ENCODE results near the gene PRR22.

PRR22 gene

DNA sequence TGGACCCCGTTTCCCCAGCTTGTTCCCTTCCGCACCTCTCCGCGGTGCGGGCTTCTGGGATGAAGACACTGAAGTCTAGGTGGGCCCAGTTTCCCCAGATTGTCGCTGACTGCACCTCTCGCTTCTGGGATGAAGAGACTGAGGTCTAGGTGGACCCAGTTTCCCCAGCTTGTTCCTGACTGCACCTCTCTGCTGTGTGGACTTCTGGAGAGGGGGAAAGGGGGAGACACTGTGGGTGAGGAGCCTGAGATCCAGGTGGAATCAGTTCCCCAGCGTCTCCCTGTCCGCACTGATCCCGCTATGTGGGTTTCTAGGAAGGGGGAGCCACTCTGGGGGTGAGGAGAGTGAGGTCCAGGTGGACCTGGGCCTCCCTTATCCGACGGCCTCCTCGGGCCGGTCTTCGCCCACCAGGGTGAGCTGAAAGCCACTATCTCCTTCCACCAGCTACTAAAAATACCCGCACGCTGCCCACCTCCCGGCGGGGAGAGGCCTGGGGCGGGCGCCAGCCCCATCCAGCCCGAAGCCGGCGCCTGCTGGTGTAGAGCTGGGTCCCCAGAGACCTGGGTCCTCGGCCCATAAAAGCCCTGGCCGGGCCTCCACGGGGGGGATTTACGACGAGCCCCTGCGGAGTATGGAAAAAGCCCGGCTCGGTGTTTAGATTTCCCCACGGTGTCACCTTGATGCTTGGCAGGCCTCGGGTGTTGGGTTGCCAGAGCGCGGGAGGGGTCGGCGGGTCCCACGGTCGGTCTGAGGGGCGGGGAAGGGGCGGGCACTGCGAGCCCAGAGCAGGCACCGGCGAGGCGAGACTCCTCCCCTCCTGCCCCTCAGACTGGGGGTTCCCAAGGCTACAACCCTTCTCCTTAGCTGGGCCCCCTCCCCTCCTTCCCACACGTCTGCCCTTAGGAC is 44.4 kb upstream of the PRR22 start:
- peak overlapping the region; percentile 72 for H3K4me3 ChIP-seq (ENCODE audit: low read depth, low read length)
- TF ChIP-seq POLR2A (IDR thresholded peaks at IDR 0.05; ENCODE audit: extremely low read depth, insufficient read length) = peak; percentile 26
- TF ChIP-seq MYC (IDR thresholded peaks at IDR 0.05; ENCODE audit: low read depth, low read length) = no peak
- TF ChIP-seq, protein P1, sequence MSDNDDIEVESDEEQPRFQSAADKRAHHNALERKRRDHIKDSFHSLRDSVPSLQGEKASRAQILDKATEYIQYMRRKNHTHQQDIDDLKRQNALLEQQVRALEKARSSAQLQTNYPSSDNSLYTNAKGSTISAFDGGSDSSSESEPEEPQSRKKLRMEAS (IDR thresholded peaks at IDR 0.05; ENCODE audit: low read depth, low read length) = no peak
- TF ChIP-seq, protein P2, sequence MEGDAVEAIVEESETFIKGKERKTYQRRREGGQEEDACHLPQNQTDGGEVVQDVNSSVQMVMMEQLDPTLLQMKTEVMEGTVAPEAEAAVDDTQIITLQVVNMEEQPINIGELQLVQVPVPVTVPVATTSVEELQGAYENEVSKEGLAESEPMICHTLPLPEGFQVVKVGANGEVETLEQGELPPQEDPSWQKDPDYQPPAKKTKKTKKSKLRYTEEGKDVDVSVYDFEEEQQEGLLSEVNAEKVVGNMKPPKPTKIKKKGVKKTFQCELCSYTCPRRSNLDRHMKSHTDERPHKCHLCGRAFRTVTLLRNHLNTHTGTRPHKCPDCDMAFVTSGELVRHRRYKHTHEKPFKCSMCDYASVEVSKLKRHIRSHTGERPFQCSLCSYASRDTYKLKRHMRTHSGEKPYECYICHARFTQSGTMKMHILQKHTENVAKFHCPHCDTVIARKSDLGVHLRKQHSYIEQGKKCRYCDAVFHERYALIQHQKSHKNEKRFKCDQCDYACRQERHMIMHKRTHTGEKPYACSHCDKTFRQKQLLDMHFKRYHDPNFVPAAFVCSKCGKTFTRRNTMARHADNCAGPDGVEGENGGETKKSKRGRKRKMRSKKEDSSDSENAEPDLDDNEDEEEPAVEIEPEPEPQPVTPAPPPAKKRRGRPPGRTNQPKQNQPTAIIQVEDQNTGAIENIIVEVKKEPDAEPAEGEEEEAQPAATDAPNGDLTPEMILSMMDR (IDR thresholded peaks at IDR 0.05; ENCODE audit: low read depth, low read length) = no peak

DNA sequence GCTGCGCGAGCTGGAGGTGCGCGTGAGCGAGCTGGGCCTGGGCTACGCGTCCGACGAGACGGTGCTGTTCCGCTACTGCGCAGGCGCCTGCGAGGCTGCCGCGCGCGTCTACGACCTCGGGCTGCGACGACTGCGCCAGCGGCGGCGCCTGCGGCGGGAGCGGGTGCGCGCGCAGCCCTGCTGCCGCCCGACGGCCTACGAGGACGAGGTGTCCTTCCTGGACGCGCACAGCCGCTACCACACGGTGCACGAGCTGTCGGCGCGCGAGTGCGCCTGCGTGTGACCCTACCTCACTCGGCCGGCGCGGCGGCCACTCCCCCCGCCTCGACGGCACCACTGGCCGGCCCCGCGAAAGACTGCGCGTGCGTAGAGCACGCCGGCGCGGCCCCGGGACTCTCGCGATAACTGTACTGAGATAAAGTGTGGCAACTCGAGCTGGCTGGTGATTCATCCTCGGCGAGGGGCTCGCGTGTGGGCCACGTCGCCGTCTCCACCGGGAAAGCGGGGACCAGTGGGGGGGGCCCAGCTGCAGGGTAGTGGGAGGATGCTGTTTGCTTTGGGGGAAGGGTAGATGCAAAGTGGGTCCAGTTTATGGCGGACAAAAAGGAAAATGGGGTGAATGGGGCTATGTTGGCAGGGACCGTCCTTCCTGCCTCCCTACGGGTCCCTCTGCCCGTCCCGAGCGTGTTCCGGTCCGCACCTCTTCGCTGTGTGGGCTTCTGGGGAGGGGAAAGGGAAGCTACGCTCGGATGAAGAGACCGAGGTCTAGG is 43.5 kb upstream of the PRR22 start:
- peak overlapping the region; percentile 72 for H3K4me3 ChIP-seq (ENCODE audit: low read depth, low read length)
- TF ChIP-seq POLR2A (IDR thresholded peaks at IDR 0.05; ENCODE audit: extremely low read depth, insufficient read length) (peak; percentile 98), MYC (IDR thresholded peaks at IDR 0.05; ENCODE audit: low read depth, low read length) (no peak; the same call in none of the 2 replicates)
- TF ChIP-seq, protein P2 (IDR thresholded peaks at IDR 0.05; ENCODE audit: low read depth, low read length) = no peak
- TF ChIP-seq, protein P1 (IDR thresholded peaks at IDR 0.05; ENCODE audit: low read depth, low read length) = peak; percentile 22; the same call in 1 of the 2 replicates
- peak; percentile 90 for DNase-seq (ENCODE audit: low read depth)

More for the DNA sequence above, 44.4 kb upstream of the PRR22 start:
- DNase-seq (ENCODE audit: low read depth) = peak; percentile 64

DNA sequence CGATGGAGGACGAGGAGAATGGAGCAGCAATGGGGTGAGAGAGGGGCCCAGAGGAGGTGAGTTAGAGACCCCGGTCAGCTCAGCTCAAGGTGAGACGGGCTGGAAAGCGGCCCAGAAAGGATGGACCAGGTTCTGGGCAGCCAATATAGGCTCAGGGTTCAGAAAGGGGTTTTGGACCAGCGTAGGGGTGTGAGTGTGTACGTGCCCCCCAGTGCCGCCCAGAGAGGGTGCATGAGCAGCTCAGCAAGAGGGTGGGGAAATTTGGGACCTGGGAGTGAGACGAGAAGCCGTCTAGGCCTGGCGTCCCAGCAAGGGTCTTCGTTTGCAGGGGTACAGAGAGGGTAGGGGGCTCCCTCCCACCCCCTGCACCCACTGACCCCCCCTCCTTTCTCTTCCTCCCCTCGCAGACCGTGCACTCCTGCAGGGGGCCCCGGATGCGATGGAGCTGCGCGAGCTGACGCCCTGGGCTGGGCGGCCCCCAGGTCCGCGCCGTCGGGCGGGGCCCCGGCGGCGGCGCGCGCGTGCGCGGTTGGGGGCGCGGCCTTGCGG is 42.9 kb upstream of the PRR22 start:
- H3K4me3 ChIP-seq (ENCODE audit: low read depth, low read length) = peak overlapping the region; percentile 46
- TF ChIP-seq, protein P2 (IDR thresholded peaks at IDR 0.05; ENCODE audit: low read depth, low read length) = no peak
- TF ChIP-seq POLR2A (IDR thresholded peaks at IDR 0.05; ENCODE audit: extremely low read depth, insufficient read length) (no peak), MYC (IDR thresholded peaks at IDR 0.05; ENCODE audit: low read depth, low read length) (no peak)
- TF ChIP-seq, protein P1 (IDR thresholded peaks at IDR 0.05; ENCODE audit: low read depth, low read length) = no peak

GRCh38 chr19:5826531-5827341 is 42.2 kb upstream of the PRR22 start:
- TF ChIP-seq, protein P1 (IDR thresholded peaks at IDR 0.05; ENCODE audit: low read depth, low read length) = no peak
- TF ChIP-seq MYC (IDR thresholded peaks at IDR 0.05; ENCODE audit: low read depth, low read length) (no peak), POLR2A (IDR thresholded peaks at IDR 0.05; ENCODE audit: extremely low read depth, insufficient read length) (no peak)
- TF ChIP-seq, protein P2 (IDR thresholded peaks at IDR 0.05; ENCODE audit: low read depth, low read length) = no peak
- DNase-seq (ENCODE audit: low read depth) = peak; percentile 40
- H3K4me3 ChIP-seq (ENCODE audit: low read depth, low read length) = no peak overlapping the region

More for the DNA sequence above, 42.9 kb upstream of the PRR22 start:
- no peak for DNase-seq (ENCODE audit: low read depth)

GRCh38 chr19:5825178-5825577 is 40.6 kb upstream of the PRR22 start:
- no peak overlapping the region for H3K4me3 ChIP-seq (ENCODE audit: low read depth, low read length)
- TF ChIP-seq, protein P1 (IDR thresholded peaks at IDR 0.05; ENCODE audit: low read depth, low read length) = no peak
- TF ChIP-seq MYC (IDR thresholded peaks at IDR 0.05; ENCODE audit: low read depth, low read length) = no peak
- no peak for TF ChIP-seq POLR2A (IDR thresholded peaks at IDR 0.05; ENCODE audit: extremely low read depth, insufficient read length)
- TF ChIP-seq, protein P2 (IDR thresholded peaks at IDR 0.05; ENCODE audit: low read depth, low read length) = no peak
- no peak for DNase-seq (ENCODE audit: low read depth)
